Measurements from ENCODE around the gene PCARE. TPM values are rescaled to one million over a fixed set of nuclear protein-coding genes. Genes with fewer than 3 reads are reported as not detected.

PCARE gene
- total and polyA plus RNA-seq, 2 experiments from 2014 or later = not detected

DNA sequence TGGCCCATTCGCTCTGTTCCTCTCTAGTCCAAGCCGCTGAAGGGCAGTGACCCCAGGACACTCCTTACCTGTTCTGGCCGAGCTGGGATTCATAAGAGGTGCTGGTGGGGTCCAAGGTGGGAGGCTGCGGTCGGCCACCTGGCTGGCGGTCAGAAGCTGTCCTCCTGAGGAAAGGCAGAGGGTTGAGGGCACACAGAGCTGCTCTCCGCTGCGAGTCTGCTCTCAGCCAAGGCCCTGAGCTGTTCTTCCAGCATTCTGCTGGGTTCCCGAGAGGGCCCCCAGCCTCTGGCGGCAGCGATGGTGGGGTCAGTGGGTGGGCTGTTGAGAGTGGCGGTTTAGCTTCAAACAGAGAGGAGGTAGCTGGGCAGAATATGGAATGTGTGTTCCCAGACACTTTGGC lies 3.8 kb downstream of the PCARE start:
- Mint-ChIP-seq H3K4me3 (no peak overlapping the region), H3K9me3 (no peaks in the 10 kb centered on the region), H3K36me3 (ENCODE audit: low read depth) (no peaks in the 10 kb centered on the region), H3K27me3 (ENCODE audit: insufficient read depth, low read depth, poor library complexity) (peaks cover 5% of the 10 kb centered on the region), H3K4me1 (no peaks in the 10 kb centered on the region), H3K27ac (no peak overlapping the region)
- no peak overlapping the region for H3K4me3 ChIP-seq
- H3K36me3 ChIP-seq (ENCODE audit: insufficient read depth) = no peaks in the 10 kb centered on the region
- no peaks in the 10 kb centered on the region for H3K79me2 ChIP-seq (replicated peaks; ENCODE audit: insufficient read depth)
- H4K20me1 ChIP-seq (replicated peaks; ENCODE audit: insufficient read depth) = no peaks in the 10 kb centered on the region
- TF ChIP-seq NANOG (IDR thresholded peaks at IDR 0.05; ENCODE audit: borderline replicate concordance) = no peak
- no peak for TF ChIP-seq POLR2AphosphoS5 (IDR thresholded peaks at IDR 0.05; ENCODE audit: low read depth)
- H3K9me2 ChIP-seq (ENCODE audit: insufficient read depth) = no peaks in the 10 kb centered on the region
- no peaks in the 10 kb centered on the region for H3K27me3 ChIP-seq (ENCODE audit: insufficient read depth)
- no peak overlapping the region for H3K27ac ChIP-seq (ENCODE audit: low read depth)
- H3F3A ChIP-seq (replicated peaks; ENCODE audit: low read depth) = no peaks in the 10 kb centered on the region
- no peaks in the 10 kb centered on the region for H3K4me1 ChIP-seq (ENCODE audit: insufficient read depth)
- no peak for ATAC-seq
- no peak for DNase-seq (ENCODE audit: low spot score)
- no peak overlapping the region for H3K4me2 ChIP-seq
- H2AFZ ChIP-seq = no peak overlapping the region

GRCh38 chr2:29068513-29068912 lies 5.8 kb downstream of the PCARE start:
- Mint-ChIP-seq H3K4me1 (peaks cover 17% of the 10 kb centered on the region), H3K27me3 (ENCODE audit: insufficient read depth, low read depth, poor library complexity) (peaks cover 7% of the 10 kb centered on the region), H3K4me3 (no peak overlapping the region), H3K27ac (no peak overlapping the region), H3K36me3 (ENCODE audit: low read depth) (no peaks in the 10 kb centered on the region), H3K9me3 (no peaks in the 10 kb centered on the region)
- Histone ChIP-seq H3K9me2 (ENCODE audit: insufficient read depth) (no peaks in the 10 kb centered on the region), H2AFZ (no peak overlapping the region), H3K27ac (ENCODE audit: low read depth) (no peak overlapping the region), H3F3A (replicated peaks; ENCODE audit: low read depth) (no peaks in the 10 kb centered on the region), H3K79me2 (replicated peaks; ENCODE audit: insufficient read depth) (no peaks in the 10 kb centered on the region), H3K4me1 (ENCODE audit: insufficient read depth) (no peaks in the 10 kb centered on the region; the same call in 1 of the 2 replicates), H3K4me3 (no peak overlapping the region), H3K36me3 (ENCODE audit: insufficient read depth) (no peaks in the 10 kb centered on the region), H3K4me2 (no peak overlapping the region), H3K27me3 (ENCODE audit: insufficient read depth) (no peaks in the 10 kb centered on the region), H4K20me1 (replicated peaks; ENCODE audit: insufficient read depth) (no peaks in the 10 kb centered on the region)
- ATAC-seq (no peak), DNase-seq (ENCODE audit: low spot score) (no peak)
- TF ChIP-seq NANOG (IDR thresholded peaks at IDR 0.05; ENCODE audit: borderline replicate concordance) (no peak), EZH2 (IDR thresholded peaks at IDR 0.05; ENCODE audit: low read depth, unreplicated experiment) (no peak), STAT1 (IDR thresholded peaks at IDR 0.05; ENCODE audit: unreplicated experiment) (no peak), JUNB (IDR thresholded peaks at IDR 0.05; ENCODE audit: unreplicated experiment) (no peak)
- TF ChIP-seq, protein P1, sequence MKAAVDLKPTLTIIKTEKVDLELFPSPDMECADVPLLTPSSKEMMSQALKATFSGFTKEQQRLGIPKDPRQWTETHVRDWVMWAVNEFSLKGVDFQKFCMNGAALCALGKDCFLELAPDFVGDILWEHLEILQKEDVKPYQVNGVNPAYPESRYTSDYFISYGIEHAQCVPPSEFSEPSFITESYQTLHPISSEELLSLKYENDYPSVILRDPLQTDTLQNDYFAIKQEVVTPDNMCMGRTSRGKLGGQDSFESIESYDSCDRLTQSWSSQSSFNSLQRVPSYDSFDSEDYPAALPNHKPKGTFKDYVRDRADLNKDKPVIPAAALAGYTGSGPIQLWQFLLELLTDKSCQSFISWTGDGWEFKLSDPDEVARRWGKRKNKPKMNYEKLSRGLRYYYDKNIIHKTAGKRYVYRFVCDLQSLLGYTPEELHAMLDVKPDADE (IDR thresholded peaks at IDR 0.05) = no peak

DNA sequence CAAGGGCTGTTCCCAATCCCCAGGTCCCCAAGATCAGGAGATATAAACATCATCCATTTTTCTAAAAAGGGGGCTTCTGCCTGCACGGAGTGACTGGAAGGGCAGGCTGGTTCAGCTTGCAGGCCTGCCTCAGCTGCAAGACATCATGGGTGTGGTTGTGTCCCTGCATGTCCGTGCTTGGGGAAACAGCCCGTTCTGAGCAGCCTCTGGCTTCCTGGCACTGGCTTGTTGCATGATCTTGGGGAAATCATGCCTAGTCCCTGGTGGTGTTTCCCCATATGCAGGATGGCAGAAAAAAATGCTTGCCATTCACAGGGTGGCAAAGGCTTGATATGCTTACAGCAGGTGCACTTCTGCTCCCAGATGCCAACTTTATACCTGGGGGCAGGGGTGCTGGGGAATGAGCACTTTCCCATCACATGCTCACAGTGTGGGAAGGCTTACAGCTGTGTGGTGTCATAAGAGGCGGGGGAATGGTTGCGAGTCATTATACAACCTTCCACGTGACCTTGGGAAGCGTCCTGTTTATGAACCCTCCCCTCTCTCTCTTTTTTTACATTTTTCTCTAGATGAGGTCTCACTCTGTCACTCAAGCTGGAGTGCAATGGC lies 7.2 kb downstream of the PCARE start:
- no peaks in the 10 kb centered on the region for H3K36me3 Mint-ChIP-seq (ENCODE audit: low read depth)
- Histone ChIP-seq H3F3A (replicated peaks; ENCODE audit: low read depth) (no peaks in the 10 kb centered on the region), H3K27ac (ENCODE audit: low read depth) (no peak overlapping the region), H3K4me2 (no peak overlapping the region), H3K27me3 (ENCODE audit: insufficient read depth) (no peaks in the 10 kb centered on the region), H3K4me3 (no peak overlapping the region), H3K4me1 (ENCODE audit: insufficient read depth) (no peaks in the 10 kb centered on the region; the same call in 1 of the 2 replicates), H4K20me1 (replicated peaks; ENCODE audit: insufficient read depth) (no peaks in the 10 kb centered on the region), H3K9me2 (ENCODE audit: insufficient read depth) (no peaks in the 10 kb centered on the region), H2AFZ (no peak overlapping the region), H3K79me2 (replicated peaks; ENCODE audit: insufficient read depth) (no peaks in the 10 kb centered on the region), H3K36me3 (ENCODE audit: insufficient read depth) (no peaks in the 10 kb centered on the region)
- H3K9me3 Mint-ChIP-seq = no peaks in the 10 kb centered on the region
- H3K27me3 Mint-ChIP-seq (ENCODE audit: insufficient read depth, low read depth, poor library complexity) = peaks cover 7% of the 10 kb centered on the region
- no peak overlapping the region for H3K27ac Mint-ChIP-seq
- no peak for TF ChIP-seq ZNF114 (CRISPR knock-in tag; IDR thresholded peaks at IDR 0.05)
- TF ChIP-seq, protein P1 (IDR thresholded peaks at IDR 0.05) = no peak
- no peak for TF ChIP-seq STAT1 (IDR thresholded peaks at IDR 0.05; ENCODE audit: unreplicated experiment)
- no peak for TF ChIP-seq EZH2 (IDR thresholded peaks at IDR 0.05; ENCODE audit: low read depth, unreplicated experiment)
- ATAC-seq = no peak
- no peak for DNase-seq (ENCODE audit: low spot score)
- H3K4me3 Mint-ChIP-seq = no peak overlapping the region
- peaks cover 17% of the 10 kb centered on the region for H3K4me1 Mint-ChIP-seq
